Cerebellar nuclear complex (tissue), 1 donor: ENCODE data around the gene SLC24A4.

Source experiments
- DNase-seq, 2 experiments: peaks; one replicate each; lab custom pipeline; 2025; lab: John Stamatoyannopoulos, UW

Gene SLC24A4

GRCh38 chr14:92323011-92323915, at the start of gene SLC24A4:
SLC24A4 (plus strand) TSS chr14:92323165; CDS start chr14:92323831, 666 bp downstream.
- no peak for DNase-seq

- no peak for DNase-seq
Measured at GRCh38 chr14:92273166-92273565, 49.8 kb upstream of the SLC24A4 start.

- DNase-seq: no peak
Measured at GRCh38 chr14:92274055-92274454, 48.9 kb upstream of the SLC24A4 start.

- no peak for DNase-seq
Measured at GRCh38 chr14:92276074-92276473, 46.9 kb upstream of the SLC24A4 start.

- no peak for DNase-seq
Measured at GRCh38 chr14:92277031-92277430, 45.9 kb upstream of the SLC24A4 start.

GRCh38 chr14:92280554-92281262, 42.3 kb upstream of the SLC24A4 start:
- no peak for DNase-seq

GRCh38 chr14:92282669-92283068, 40.3 kb upstream of the SLC24A4 start:
- no peak for DNase-seq

- no peak for DNase-seq
Measured at GRCh38 chr14:92285311-92285710, 37.7 kb upstream of the SLC24A4 start.

GRCh38 chr14:92287987-92288386, 35.0 kb upstream of the SLC24A4 start:
- no peak for DNase-seq

GRCh38 chr14:92288994-92289660, 33.8 kb upstream of the SLC24A4 start:
- no peak for DNase-seq

GRCh38 chr14:92292673-92293072, 30.3 kb upstream of the SLC24A4 start:
- DNase-seq: no peak

- no peak for DNase-seq
Measured at GRCh38 chr14:92294506-92294905, 28.5 kb upstream of the SLC24A4 start.

- DNase-seq: no peak
Measured at GRCh38 chr14:92297818-92298595, 25.0 kb upstream of the SLC24A4 start.

- no peak for DNase-seq
Measured at GRCh38 chr14:92302481-92302880, 20.5 kb upstream of the SLC24A4 start.

GRCh38 chr14:92308716-92309115, 14.2 kb upstream of the SLC24A4 start:
- no peak for DNase-seq

- DNase-seq: no peak
Measured at GRCh38 chr14:92309968-92310530, 12.9 kb upstream of the SLC24A4 start.

- DNase-seq: no peak
Measured at GRCh38 chr14:92310776-92311375, 12.1 kb upstream of the SLC24A4 start.

GRCh38 chr14:92314182-92314581, 8.8 kb upstream of the SLC24A4 start:
- DNase-seq: no peak

- DNase-seq: no peak
Measured at GRCh38 chr14:92315050-92315805, 7.7 kb upstream of the SLC24A4 start.

- DNase-seq: no peak
Measured at GRCh38 chr14:92316176-92316575, 6.8 kb upstream of the SLC24A4 start.
